Sigmoid colon (tissue), 7 donors: ENCODE data around the gene KATNAL1. TPM values are rescaled to one million over a fixed set of nuclear protein-coding genes. Genes with fewer than 3 reads are reported as not detected.

Source experiments
- DNase-seq: peaks from one replicate; pipeline ENCODE4 v3.0.0-alpha.2; 2019
- H3K27ac ChIP-seq, 4 donors: fragments of 200-600 bp; sonication (generic); one replicate each; pipeline ENCODE4 v1.5.1; 2016 to 2019; ENCODE audit warnings: mild to moderate bottlenecking in 1 of 4
- H3K27me3 ChIP-seq, 3 donors: fragments of 200-600 bp; sonication (generic); one replicate each; pipeline ENCODE4 v1.5.1; 2019; ENCODE audit warnings: mild to moderate bottlenecking in 1 of 3
- H3K36me3 ChIP-seq, 4 donors: fragments of 200-600 bp; sonication (generic); one replicate each; pipeline ENCODE4 v1.5.1; 2016 to 2019
- H3K4me1 ChIP-seq, 4 donors: fragments of 200-600 bp; sonication (generic); one replicate each; pipeline ENCODE4 v1.5.1; 2017 to 2019
- H3K4me3 ChIP-seq, 4 donors: fragments of 200-600 bp; sonication (generic); one replicate each; pipeline ENCODE4 v1.5.1; 2017 to 2019; ENCODE audit warnings: mild to moderate bottlenecking in 2 of 4, moderate library complexity in 1 of 4
- H3K9me3 ChIP-seq, 4 donors: fragments of 200-600 bp in 3 of 4; sonication (generic) in 3 of 4; one replicate each; pipeline versions ENCODE4 v1.5.1 to v1.6.1; 2013 to 2019
- EP300 ChIP-seq, 4 donors: sonication (generic); formaldehyde crosslinking; IDR thresholded peaks; one replicate each; pipeline ENCODE4 v1.6.1; 2017; ENCODE audit warnings: antibody characterized with exemption in 4 of 4
- POLR2A ChIP-seq, 2 donors: fragments of 450-650 bp; IDR thresholded peaks; one replicate each; pipeline ENCODE4 v1.6.1; 2016; ENCODE audit warnings: antibody characterized with exemption in 2 of 2, mild to moderate bottlenecking in 2 of 2, moderate library complexity in 2 of 2
- POLR2AphosphoS5 ChIP-seq, 4 donors: sonication (generic); formaldehyde crosslinking; IDR thresholded peaks; one replicate each; pipeline ENCODE4 v1.6.1; 2017; ENCODE audit warnings: antibody characterized with exemption in 4 of 4
- WGBS, 2 donors: extraction: QIAGEN DNeasy Blood & Tissue Kit; methylation state at CpG; one replicate each; pipeline ENCODE4 v1.1.7; 2013; 5-methylcytosine and 5-hydroxymethylcytosine counted together
- intact Hi-C: fragments of 100-400 bp; cut with DNase I; formaldehyde crosslinking; loops from one replicate; pipeline ENCODE4 v1.15.1; 2023
- polyA plus RNA-seq, 3 donors: library from polyadenylated mRNA; stranded (reverse); fragments of 200-250 nt; gene quantifications; one replicate each; pipeline ENCODE4 v1.2.3, GENCODE V29; 2013
- total RNA-seq, 4 donors: library from RNA; depleted of rRNA; stranded (reverse); fragments of >200 nt; gene quantifications; one replicate each; pipeline ENCODE4 v1.1.0, GENCODE V29; 2016
- TF ChIP-seq, protein P1 (sequence below), 4 experiments: fragments of 450-650 bp in 3 of 4; fragments of 200-600 bp in 1 of 4; IDR thresholded peaks; one replicate each; pipeline ENCODE4 v1.5.1; 2016 to 2019; ENCODE audit warnings: antibody characterized with exemption in 4 of 4, mild to moderate bottlenecking in 3 of 4, moderate library complexity in 2 of 4
- donor health status: healthy with polysubstance abuse.
- donor health status: Bipolar disorder and iron deficiency.
- donor health status: healthy.

The KATNAL1 gene
- total and polyA plus RNA-seq, 7 donors, result 0.92 to 51.2 (median 31.9) TPM

DNA sequence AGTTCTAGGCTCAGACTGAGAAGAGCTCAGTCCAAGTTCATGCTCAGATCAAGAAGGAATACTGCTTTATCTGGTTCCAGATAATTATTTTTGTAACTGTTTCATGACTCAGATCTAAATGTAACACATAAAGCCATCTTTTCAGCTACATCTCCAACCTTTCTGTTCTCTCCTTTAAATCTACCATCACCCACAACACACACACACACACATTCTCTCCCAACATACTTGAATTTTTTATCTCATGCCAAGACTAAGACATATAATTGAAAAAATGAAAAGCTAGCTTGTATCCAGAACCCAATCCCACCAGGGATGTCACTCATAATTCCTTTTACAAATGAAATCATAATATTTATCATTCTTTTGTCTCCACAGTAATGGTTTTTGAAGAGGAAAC, 7.6 kb downstream of the KATNAL1 start:
- no peaks in the 10 kb centered on the region for H3K9me3 ChIP-seq
- intact Hi-C loops, result no loop called here
- no peak overlapping the region for H3K27ac ChIP-seq
- H3K4me1 ChIP-seq, result peaks cover 3 to 56% (median 35%) of the 10 kb centered on the region in 4 donors
- H3K27me3 ChIP-seq, result no peaks in the 10 kb centered on the region
- no peak overlapping the region for H3K4me3 ChIP-seq
- DNase-seq, result no peak
- no peaks in the 10 kb centered on the region for H3K36me3 ChIP-seq
- TF ChIP-seq EP300 (IDR thresholded peaks at IDR 0.05) (no peak), POLR2AphosphoS5 (IDR thresholded peaks at IDR 0.05) (no peak), POLR2A (IDR thresholded peaks at IDR 0.05) (no peak)
- TF ChIP-seq, protein P1, sequence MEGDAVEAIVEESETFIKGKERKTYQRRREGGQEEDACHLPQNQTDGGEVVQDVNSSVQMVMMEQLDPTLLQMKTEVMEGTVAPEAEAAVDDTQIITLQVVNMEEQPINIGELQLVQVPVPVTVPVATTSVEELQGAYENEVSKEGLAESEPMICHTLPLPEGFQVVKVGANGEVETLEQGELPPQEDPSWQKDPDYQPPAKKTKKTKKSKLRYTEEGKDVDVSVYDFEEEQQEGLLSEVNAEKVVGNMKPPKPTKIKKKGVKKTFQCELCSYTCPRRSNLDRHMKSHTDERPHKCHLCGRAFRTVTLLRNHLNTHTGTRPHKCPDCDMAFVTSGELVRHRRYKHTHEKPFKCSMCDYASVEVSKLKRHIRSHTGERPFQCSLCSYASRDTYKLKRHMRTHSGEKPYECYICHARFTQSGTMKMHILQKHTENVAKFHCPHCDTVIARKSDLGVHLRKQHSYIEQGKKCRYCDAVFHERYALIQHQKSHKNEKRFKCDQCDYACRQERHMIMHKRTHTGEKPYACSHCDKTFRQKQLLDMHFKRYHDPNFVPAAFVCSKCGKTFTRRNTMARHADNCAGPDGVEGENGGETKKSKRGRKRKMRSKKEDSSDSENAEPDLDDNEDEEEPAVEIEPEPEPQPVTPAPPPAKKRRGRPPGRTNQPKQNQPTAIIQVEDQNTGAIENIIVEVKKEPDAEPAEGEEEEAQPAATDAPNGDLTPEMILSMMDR (IDR thresholded peaks at IDR 0.05), result no peak

DNA sequence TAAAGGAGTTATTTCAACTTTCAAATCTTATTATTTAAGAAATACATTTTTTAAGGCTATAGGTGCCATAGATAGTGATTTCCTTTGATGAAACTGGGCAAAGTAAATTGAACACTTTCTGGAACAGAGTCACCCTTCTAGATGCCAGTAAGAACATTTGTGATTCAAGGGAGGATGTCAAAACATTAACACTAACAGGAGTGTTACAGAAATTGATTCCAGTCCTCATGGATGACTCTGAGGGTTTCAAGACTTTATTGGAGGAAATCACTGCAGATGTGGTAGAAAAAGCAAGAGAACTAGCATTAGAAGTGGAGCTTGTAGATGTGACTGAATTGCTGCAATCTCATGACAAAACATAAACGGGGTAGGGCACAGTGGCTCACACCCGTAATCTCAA, 12.2 kb downstream of the KATNAL1 start:
- TF ChIP-seq POLR2AphosphoS5 (IDR thresholded peaks at IDR 0.05), result no peak
- TF ChIP-seq POLR2A (IDR thresholded peaks at IDR 0.05), result no peak
- TF ChIP-seq, protein P1 (IDR thresholded peaks at IDR 0.05), result no peak
- TF ChIP-seq EP300 (IDR thresholded peaks at IDR 0.05), result no peak
- H3K4me1 ChIP-seq, result peaks cover 0 to 43% (median 26%) of the 10 kb centered on the region in 4 donors
- DNase-seq, result no peak
- WGBS, 2 donors, result 93 to 97% methylated on average over 2 of the region's 2 CpGs
- no peaks in the 10 kb centered on the region for H3K9me3 ChIP-seq
- H3K27ac ChIP-seq, result no peak overlapping the region
- no peak overlapping the region for H3K4me3 ChIP-seq
- H3K36me3 ChIP-seq, result no peaks in the 10 kb centered on the region
- no peaks in the 10 kb centered on the region for H3K27me3 ChIP-seq
- intact Hi-C loops, result no loop called here

GRCh38 chr13:30294004-30294403, 13.3 kb downstream of the KATNAL1 start:
- 78 to 92% methylated on average over 3 of the region's 3 CpGs for WGBS, 2 donors
- H3K27me3 ChIP-seq, result no peaks in the 10 kb centered on the region
- intact Hi-C loops, result no loop called here
- H3K4me1 ChIP-seq, result peaks cover 2 to 46% (median 33%) of the 10 kb centered on the region in 4 donors
- no peak overlapping the region for H3K4me3 ChIP-seq
- no peaks in the 10 kb centered on the region for H3K9me3 ChIP-seq
- no peak for DNase-seq
- no peak overlapping the region for H3K27ac ChIP-seq
- no peak for TF ChIP-seq POLR2A (IDR thresholded peaks at IDR 0.05)
- TF ChIP-seq, protein P1 (IDR thresholded peaks at IDR 0.05), result no peak
- no peak for TF ChIP-seq POLR2AphosphoS5 (IDR thresholded peaks at IDR 0.05)
- TF ChIP-seq EP300 (IDR thresholded peaks at IDR 0.05), result no peak
- no peaks in the 10 kb centered on the region for H3K36me3 ChIP-seq

- Histone ChIP-seq H3K4me1 (peaks cover 2 to 62% (median 43%) of the 10 kb centered on the region in 4 donors), H3K36me3 (no peaks in the 10 kb centered on the region)
- intact Hi-C loops, result no loop called here
These were observed 15.0 kb downstream of the KATNAL1 start for GRCh38 chr13:30292325-30292724.

More at GRCh38 chr13:30292325-30292724, 15.0 kb downstream of the KATNAL1 start:
- H3K9me3 ChIP-seq, result no peaks in the 10 kb centered on the region
- no peak overlapping the region for H3K4me3 ChIP-seq
- no peak overlapping the region for H3K27ac ChIP-seq
- no peak for DNase-seq
- H3K27me3 ChIP-seq, result no peaks in the 10 kb centered on the region
- no peak for TF ChIP-seq POLR2A (IDR thresholded peaks at IDR 0.05)
- TF ChIP-seq POLR2AphosphoS5 (IDR thresholded peaks at IDR 0.05), result no peak
- TF ChIP-seq, protein P1 (IDR thresholded peaks at IDR 0.05), result no peak
